Measurements from ENCODE around the gene EPHB4. TPM values are rescaled to one million over a fixed set of nuclear protein-coding genes. Genes with fewer than 3 reads are reported as not detected.

EPHB4 gene
- total RNA-seq, 1 donor from 2014 or later, result 272 TPM

DNA sequence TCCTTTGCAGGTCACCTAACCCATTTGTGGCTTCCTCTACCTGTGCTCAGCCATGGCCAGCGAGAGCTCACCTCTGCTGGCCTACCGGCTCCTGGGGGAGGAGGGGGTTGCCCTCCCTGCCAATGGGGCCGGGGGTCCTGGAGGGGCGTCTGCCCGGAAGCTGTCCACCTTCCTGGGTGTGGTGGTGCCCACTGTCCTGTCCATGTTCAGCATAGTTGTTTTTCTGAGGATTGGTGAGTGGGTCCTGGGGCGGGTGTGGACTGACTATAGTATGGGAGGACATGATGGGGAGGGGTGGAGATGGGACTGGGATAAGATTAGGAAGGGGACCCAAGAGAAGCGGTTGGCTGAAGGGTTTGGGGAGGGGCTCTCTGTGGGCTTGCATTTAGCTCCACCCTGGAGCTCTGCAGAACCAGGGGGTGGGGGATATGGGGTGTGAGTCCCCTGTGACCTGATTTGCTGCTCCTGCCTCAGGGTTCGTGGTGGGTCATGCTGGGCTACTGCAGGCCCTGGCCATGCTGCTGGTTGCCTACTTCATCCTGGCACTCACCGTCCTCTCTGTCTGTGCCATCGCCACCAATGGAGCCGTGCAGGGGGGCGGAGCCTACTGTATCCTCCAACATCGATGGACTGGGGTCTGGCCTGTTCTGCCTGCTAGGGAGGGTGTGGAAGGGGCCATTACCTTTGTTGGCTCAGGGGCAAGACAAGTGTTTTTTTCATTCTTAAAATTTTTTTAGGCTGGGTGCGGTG is 27.0 kb upstream of the EPHB4 start:
- no peak for DNase-seq (ENCODE audit: low read depth in 2 of 2)

DNA sequence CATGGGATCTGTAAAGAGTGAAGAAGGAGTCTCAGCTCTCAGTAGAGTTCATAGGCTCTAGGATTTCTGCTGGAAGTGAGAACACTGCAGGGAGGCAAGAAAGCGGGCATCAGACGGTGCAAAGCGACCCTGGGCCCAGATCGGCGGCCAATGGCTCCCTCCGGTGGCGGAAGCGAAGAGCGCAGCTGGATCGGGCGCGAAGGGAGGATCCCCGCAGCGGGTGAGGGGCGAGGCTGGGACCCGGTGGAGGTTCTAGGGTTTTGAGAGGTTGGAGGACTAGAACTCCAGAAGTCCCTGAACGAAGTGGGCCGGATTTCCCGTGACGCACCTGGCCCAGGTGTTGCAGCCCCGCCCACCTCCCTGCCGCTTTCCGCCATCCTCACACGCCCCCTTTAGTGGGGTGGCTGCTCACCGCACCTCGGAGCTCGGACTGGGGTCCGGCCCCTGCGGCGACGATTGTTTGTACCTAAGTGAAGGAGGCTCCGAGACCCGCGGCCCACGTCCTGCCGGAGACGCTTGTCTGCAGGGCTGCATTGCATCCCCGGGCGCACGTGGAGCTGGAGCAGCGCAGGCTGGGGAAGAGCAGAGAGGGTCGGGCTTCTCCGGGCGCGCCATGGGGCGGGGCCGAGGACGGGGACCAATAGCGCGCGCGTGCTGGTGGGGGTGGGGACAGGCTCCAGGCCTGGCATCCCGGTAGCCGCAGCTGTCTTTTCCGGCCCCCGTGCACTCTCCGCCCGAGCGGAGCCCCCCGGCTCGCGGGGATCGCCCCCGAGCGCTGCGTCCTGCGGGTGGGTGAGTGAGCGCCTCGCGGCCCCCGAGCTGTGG is 24.9 kb upstream of the EPHB4 start, which contains the start of gene SLC12A9:
TSS of gene SLC12A9 (plus strand) at position 666 of the 825 bp plus-strand sequence. CDS start 1,485 bp downstream, outside the sequence.
- DNase-seq (ENCODE audit: low read depth in 2 of 2), result peak; percentile 77 to 92

DNA sequence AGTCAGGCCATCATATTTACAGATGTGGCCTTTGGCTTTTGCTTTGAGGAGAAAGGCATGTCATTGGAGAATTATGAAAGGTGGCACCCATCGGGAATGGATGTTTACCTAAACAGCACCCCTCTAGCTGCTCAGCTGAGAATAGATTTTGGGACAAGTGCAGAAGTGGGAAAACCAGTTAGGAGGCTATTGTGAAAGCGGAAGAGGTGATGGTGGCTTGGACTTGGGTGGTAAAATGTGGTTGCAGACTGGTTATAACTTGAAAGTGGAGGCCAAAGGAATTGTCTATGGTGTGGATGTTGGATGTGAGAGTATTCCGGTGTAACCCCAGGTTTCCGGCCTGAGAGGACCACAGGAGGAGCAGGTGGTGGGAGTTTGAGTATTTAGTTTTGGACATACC is 20.0 kb upstream of the EPHB4 start:
- DNase-seq (ENCODE audit: low read depth in 2 of 2), result no peak

DNA sequence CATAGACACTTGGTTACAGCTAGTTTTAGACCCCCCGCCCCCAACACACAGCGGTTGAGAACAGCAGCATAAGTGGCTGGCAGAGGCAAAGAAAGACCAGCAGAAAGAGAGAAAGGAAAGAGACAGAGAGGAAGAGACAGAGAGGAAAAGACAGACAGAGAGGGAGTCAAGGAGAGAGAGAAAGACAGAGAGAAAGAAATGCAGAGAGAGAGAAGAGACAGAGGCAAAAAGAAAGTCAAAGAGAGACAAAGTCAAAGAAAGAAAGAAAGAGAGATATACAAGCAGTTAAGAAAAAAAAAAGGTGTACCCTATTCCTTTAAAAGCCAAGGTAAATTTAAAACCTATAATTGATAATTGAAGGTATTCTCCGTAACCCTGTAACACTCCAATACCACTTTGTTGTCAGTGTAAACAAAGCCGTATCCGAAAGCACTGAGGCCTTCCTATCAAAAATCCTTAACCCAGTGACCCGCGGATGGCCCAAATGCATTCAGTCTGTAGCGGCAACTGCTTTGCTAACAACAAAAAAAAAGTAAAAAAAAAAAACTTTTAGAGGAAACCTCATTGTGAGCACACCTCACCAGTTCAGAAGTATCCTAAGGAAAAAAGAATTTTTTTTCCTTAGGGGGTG is 13.3 kb upstream of the EPHB4 start:
- DNase-seq (ENCODE audit: low read depth in 2 of 2), result no peak

DNA sequence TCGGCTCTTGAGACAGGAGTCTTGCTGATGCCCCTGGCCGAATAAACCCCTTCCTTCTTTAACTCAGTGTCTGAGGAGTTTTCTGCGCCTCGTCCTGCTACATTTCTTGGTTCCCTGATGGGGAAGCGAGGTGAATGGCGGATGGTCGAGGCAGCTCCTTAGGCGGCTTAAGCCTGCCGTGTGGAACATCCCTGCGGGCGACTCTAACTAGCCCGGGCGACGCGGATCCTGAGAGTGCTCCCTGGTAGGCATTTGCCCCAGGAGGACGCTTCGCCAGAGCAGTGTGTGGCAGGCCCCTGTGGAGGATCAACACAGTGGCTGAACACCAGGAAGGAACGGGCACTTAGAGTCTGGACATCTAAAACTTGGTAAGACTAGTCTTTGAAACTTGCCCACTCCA is 12.0 kb upstream of the EPHB4 start:
- no peak for DNase-seq (ENCODE audit: low read depth in 2 of 2)

DNA sequence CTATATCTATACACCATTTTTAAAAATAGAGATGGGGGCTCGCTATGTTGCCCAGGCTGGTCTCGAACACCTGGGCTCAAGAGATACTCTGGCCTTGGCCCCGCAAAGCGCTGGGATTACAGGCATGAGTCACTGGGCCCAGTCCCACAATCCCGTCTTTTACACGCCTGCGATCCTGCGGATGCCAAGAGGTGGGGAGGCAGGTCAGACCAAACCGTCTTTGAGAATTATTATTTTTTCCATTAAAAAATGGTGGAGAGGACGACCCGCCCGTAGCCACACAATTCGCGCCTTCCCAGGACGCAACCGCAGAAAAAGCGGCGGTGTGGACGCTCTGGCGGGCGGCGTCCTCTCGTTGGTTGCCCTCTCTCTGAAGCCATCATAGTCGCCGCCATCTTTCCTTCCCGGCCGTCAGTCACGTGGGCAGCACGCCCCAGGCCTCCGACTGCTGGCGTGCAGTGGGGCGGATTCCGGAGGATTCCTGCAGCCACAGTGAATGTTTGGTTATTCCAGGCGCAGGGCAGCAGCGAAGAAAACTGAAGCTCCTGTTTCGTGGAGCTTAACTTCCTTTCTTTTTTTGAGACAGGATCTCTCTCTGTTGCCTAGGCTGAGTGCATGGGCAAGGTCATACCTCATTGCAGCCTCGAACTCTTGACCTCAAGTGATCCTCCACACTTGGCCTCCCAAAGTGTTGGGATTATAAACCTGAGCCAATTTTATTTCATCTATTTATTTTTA is 9.9 kb upstream of the EPHB4 start:
- peak; percentile 88 to 95 for DNase-seq (ENCODE audit: low read depth in 2 of 2)

DNA sequence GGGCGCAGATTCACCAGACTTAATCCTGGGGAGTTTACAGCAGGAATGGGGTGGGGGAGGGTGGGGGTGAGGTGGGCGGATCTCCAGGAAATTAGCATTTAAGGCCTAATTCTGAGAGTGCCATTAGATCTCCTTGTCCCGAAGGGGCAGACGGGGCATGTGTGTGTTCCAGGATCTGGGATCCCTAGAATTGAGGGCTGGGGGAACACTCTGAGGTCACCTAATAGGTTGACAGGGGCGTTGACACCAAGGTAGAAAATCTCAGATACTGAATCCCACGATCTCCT is 9.4 kb upstream of the EPHB4 start:
- no peak for DNase-seq (ENCODE audit: low read depth in 2 of 2)

DNA sequence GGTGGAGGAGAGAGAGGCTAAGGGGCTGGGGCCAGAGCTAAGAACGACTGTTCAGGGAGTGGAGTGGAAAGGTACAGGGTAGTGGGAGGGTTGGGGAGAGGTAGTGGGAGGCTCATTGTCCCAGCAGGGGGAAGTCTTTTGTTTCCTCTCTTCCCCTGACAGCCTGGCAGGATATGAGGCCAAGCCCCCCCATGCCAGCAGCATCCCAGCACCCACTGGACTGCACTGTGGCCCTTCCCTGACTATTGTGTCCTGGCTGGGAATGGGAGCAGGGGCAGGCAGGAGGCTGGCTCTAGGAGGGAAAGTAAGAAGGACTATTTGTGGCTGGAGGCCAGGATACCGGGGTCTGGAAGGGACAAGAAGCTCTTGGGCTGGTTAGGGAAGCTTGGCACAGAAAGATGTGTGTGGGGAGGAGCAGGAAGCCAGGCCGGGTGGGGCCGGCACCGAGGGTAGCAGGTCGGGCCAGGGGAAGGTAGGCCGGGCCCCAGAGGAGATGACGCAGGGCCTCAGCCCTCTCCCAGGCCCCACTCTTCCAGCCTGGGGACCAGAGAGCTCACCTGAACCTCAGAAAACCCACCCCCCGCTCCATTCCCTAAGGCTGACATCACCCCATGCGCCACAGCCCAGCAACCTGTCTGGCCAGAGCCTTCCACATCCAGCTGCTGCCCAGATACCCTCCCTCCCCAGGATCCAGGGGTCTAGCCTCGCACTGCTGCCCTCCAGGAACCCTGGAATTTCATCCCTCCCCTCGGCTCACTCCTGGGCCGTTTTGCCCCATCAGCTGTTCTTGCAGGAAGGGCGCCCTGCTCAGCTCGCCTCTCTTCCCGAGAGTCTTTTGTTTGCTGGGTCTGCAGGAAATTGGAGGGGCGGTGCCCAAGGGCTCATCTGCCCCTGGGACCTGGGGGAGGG is 8.8 kb upstream of the EPHB4 start:
- DNase-seq (ENCODE audit: low read depth in 2 of 2), result peak; percentile 88 to 93

DNA sequence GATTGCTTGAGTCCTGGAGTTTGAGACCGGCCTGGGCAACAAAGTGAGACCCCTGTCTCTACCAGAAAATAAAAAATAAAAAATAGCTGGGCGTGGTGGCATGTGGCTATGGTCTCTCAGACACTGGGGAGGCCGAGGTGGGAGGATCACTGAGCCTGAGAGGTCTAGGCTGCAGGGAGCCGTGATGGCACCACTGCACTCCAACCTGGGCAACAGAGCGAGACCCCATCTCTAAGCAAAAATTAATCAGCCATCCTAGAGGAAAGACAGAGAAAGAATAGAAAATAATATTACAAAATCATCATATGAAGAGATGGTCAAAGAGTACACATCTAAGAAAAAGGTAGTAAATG is 4.9 kb upstream of the EPHB4 start:
- DNase-seq (ENCODE audit: low read depth in 2 of 2), result no peak

DNA sequence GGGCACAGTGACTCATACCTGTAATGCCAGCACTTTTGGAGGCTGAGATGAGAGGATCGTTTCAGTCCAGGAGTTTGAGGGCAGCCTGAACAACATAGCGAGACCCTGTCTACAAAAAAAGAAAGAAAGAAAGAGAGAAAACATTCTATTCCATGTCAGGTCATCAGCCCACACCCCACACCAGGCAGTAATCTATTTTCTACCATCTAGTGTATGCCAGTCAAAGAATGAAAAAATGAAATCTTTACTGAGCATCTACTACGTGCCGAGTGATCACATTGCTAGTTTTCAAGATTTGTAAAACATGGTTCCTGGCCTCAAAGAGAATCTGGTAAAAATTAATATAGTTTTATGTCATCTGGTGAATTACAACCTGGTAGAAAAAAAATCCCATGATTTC is 3.1 kb upstream of the EPHB4 start:
- peak in 1 of 2 donors; percentile 45 for DNase-seq (ENCODE audit: low read depth in 2 of 2)

DNA sequence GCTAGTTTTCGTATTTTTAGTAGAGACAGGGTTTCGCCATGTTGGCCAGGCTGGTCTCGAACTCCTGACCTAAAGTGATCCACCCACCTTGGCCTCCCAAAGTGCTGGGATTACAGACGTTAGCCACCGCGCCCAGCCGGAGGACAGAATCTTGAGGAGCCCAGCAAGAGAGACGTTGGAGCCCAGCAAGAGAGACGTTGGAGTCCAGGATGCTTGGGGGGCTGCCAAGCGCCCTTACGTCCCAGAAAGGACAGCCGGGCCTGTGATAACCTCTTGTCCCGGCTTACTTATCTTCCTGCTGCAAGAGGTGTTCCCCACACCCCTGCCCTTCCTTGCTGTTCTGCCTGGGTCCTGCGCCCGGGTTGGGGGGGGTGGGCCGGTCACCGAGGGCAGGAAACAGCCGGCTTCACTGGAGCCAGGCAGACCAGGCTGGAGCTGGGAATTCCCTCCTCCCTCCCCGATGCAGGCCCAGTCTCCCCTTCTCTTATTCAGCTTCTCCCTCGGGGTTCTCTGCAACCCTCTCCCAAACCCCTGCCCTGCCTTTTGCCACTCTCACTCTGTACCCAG is 1.9 kb upstream of the EPHB4 start:
- DNase-seq (ENCODE audit: low read depth in 2 of 2), result peak; percentile 94 to 99

DNA sequence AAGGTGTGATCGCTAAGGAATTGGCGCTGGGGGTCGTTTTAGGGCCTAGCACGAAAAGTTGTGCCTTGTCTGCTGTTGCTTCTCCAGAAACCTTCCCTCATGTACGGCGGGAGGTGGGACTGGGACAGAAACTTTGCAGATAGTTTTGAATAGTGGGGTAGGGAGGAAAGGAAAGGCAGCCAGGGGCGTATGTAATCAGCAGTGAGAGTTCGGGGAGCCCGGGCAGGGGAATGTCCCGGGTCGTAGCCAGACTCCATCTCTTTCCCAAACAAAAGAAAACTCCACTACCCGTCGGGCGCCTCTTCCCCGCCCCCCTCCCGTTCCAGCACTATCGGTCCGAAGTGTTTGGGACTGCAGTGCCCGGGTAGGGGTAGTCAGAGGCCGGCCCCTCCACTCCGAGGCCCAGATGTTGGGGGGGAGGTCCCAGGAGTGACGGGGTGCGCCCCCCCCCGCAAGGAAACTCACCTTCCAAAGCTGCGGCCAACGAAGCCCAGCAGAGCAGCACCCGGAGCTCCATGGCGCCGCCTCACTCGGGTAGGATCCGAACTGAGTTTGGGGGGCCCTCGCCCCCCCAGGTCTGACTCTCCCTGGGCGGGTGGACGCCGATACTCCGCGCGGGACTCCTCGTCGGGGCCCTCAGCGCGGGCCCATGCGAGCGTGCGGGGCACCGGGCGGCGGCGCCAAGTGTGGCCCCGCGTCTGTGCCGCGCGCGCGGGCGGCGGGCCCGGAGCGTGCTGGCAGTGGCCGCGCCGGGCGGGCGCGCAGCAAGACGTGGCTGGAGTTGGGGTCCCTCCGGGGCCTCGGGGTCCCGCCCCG is 601 bp downstream of the EPHB4 start:
- DNase-seq (ENCODE audit: low read depth in 2 of 2), result peak in 1 of 2 donors; percentile 16

DNA sequence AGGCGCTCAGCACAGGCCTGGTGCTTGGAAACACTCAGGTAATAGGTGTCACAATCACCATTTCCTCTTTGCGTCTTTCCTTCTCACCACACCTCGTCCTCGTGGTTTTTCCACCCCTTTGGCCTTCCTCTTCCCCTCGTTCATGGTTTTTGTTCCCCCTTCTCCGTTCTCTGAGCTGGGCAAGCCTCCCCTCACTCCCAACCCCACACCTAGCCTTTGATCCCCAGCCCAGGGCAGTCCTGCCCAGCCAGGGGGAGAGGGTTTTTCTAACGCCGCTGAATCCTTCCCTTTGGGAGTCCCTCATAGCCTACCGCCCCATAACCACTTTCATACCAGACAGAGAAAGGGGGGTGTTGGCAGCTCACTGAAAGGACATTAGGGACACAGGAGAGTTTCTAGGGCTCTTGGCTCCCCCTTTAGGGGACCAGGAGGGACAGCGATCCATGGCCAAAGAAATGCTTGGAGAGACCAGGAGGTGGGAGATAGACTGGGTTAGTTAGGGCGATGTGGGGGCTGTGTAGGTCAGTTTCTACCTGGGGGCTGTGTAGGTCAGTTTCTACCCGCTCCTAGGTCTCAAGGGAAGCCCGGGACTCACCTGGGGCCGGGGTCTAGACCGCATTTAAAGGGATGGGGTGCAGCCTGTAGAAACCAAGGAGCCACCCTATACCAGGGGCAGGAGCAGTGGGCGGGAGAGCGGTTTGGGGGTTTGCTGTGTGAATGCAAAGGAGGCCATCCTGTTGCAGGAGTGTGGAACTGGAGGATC is 1.4 kb downstream of the EPHB4 start:
- DNase-seq (ENCODE audit: low read depth in 2 of 2), result peak in 1 of 2 donors; percentile 61

DNA sequence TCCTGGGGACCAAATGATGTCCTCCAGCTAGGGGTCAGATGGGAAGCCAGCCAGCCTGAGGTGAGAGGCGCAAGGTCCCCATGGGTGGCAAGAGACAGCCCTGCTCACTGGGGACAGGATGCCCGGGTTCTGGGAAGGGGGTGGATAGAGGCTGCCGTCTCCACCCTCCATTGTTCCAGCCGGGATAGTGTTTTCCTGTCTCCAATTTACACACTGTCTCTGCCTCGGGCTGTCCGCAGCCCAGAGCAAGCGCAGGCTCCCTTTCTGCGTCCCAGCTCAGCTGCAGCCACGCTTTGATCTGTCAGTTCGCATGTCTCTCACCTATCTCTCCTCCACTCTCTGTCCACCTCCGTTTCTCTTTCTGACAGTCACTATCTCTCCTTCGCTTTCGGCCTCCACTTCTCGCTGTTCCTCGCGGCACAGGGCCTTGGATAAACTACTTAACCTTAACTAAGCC is 2.1 kb downstream of the EPHB4 start:
- peak in 1 of 2 donors; percentile 75 for DNase-seq (ENCODE audit: low read depth in 2 of 2)

DNA sequence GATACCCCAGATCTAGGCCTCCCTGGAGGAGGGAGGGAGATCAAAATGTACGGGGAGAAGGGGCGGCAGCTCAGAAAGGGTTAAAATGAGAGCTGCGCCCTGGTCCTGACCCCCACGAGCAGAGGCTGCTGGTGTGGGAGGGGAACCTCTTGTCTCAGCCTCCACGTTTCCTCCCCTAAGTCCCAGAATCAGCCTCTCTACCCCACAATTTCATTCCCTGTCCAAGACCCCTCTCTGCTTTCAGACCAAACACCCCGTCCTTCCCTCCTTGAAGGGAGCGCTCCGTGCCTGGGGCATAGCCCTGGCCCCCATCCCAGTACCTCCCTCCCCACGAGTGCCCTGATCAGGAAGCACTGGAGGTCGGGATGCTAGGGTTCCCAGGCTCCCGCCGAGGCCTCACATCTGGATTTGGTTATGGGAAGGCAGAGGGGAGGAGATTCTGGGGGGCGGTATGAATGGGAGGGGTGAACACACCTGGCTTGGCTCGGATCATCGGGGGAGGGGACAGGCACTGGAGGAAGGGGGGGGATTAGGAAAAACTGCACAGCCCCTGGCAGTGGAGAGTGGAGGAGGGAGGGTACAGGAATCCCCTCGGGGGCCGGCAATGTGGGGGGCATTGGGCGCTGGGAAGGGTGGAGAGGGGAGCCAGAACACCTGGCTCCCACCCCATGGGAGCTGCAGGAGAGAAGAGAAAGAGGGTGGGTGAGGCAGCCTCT is 2.7 kb downstream of the EPHB4 start:
- no peak for DNase-seq (ENCODE audit: low read depth in 2 of 2)

DNA sequence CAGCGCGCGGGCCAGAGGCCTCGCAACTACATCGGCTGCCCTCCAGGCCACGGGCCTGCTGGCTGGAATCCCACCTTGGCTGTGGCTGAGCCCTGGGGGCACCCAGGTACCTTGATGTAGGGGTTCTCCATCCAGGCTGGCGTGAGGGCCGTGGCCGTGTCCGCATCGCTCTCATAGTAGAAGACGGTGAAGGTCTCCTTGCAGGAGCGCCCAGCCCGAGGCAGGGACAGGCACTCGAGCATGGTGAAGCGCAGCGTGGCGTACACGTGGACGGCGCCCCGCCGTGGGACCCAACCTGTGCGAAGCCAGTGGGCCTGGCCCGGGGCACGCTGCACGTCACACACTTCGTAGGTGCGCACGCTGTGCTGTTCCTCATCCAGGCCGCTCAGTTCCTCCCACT is 3.8 kb downstream of the EPHB4 start:
- DNase-seq (ENCODE audit: low read depth in 2 of 2), result no peak

DNA sequence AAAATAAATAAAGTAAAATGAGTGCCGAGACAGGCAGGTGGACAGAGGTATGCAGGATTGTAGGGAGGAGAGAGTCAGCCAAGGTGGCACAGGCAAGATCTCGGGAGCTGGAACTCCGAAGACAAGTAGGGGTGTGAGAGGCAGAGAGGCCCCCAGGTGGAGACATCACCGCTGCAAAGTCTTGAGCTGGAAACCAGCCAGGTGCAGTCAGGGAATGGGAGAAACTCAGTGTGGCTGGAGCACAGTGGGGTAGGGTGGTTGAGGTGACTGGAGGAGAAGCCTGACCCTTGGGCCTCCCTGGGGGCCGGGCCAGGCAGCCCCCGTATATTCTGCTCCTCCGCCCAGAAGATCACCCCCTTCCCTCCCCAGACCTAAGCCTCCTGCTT is 4.2 kb downstream of the EPHB4 start:
- no peak for DNase-seq (ENCODE audit: low read depth in 2 of 2)

Data from dermis microvascular lymphatic vessel endothelial cell (primary cell).